Sigmoid colon (tissue), 4 donors: Measurements from ENCODE around the gene PLPPR2.

ENCODE experiments used
- CTCF ChIP-seq, 4 experiments: fragments of 450-650 bp in 3 of 4; fragments of 200-600 bp in 1 of 4; IDR thresholded peaks; one replicate each; pipeline ENCODE4 v1.5.1; 2016 to 2019; ENCODE audit warnings: antibody characterized with exemption in 4 of 4, mild to moderate bottlenecking in 3 of 4, moderate library complexity in 2 of 4
- EP300 ChIP-seq, 4 donors: sonication (generic); formaldehyde crosslinking; IDR thresholded peaks; one replicate each; pipeline ENCODE4 v1.6.1; 2017; ENCODE audit warnings: antibody characterized with exemption in 4 of 4
- POLR2A ChIP-seq, 2 donors: fragments of 450-650 bp; IDR thresholded peaks; one replicate each; pipeline ENCODE4 v1.6.1; 2016; ENCODE audit warnings: antibody characterized with exemption in 2 of 2, mild to moderate bottlenecking in 2 of 2, moderate library complexity in 2 of 2
- POLR2AphosphoS5 ChIP-seq, 4 donors: sonication (generic); formaldehyde crosslinking; IDR thresholded peaks; one replicate each; pipeline ENCODE4 v1.6.1; 2017; ENCODE audit warnings: antibody characterized with exemption in 4 of 4

- TF ChIP-seq CTCF (IDR thresholded peaks at IDR 0.05): no peak
- TF ChIP-seq EP300 (IDR thresholded peaks at IDR 0.05): no peak
- no peak for TF ChIP-seq POLR2A (IDR thresholded peaks at IDR 0.05)
- no peak for TF ChIP-seq POLR2AphosphoS5 (IDR thresholded peaks at IDR 0.05)
Measured at GRCh38 chr19:11370744-11371143, 15.5 kb downstream of the PLPPR2 start.
